Activated CD4-positive, alpha-beta T cell treated with anti-CD3 and anti-CD28 coated beads for 24 hours (primary cell): Measurements from ENCODE around the gene COL18A1.

Experiments used
- DNase-seq, 2 donors: peaks; one replicate each; pipeline ENCODE4 v3.0.0-alpha.2; 2020; ENCODE audit warnings: low read depth in 2 of 2

COL18A1 gene

GRCh38 chr21:45533361-45533845 is 128.4 kb downstream of the COL18A1 start:
- no peak for DNase-seq

DNA sequence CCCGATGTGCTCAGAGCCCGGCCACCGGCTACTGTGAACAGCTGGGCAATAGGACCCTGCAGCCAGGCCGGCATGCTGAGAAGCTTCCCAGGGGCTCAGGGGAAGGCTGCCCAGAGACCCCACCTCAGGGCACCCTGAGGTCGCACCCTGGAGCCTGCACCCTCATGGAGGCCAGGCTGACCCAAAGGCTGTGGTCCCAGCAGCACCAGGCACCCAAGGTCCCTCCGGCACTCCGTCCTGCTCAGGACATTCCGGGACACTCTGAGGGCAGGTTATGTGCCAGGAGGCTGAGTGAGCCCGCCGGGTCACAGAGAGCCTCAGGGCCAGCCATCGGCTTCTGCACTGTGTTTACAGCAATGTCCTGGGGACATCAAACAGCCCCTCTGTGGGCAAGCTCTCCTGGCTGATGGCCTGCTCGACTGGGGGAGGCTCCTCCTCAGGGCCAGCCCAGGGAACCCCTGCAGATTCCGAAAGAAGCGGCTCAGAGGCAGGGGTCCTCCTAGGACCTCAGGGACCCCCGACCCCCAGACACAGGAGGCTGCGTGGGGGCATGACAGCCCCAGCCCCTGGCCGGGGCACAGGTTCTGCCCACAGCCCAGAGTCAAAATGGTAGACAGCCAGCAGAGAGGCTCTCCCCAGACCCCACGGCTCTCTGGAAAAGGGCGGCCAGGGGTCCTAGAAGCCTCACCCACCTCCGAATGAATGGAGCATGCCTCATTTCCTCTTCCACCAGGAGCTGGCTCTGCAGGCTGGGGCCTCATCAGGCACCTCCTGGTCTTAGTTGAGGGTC is 129.1 kb downstream of the COL18A1 start:
- DNase-seq, result no peak

GRCh38 chr21:45534636-45535331 is 129.8 kb downstream of the COL18A1 start:
- no peak for DNase-seq

DNA sequence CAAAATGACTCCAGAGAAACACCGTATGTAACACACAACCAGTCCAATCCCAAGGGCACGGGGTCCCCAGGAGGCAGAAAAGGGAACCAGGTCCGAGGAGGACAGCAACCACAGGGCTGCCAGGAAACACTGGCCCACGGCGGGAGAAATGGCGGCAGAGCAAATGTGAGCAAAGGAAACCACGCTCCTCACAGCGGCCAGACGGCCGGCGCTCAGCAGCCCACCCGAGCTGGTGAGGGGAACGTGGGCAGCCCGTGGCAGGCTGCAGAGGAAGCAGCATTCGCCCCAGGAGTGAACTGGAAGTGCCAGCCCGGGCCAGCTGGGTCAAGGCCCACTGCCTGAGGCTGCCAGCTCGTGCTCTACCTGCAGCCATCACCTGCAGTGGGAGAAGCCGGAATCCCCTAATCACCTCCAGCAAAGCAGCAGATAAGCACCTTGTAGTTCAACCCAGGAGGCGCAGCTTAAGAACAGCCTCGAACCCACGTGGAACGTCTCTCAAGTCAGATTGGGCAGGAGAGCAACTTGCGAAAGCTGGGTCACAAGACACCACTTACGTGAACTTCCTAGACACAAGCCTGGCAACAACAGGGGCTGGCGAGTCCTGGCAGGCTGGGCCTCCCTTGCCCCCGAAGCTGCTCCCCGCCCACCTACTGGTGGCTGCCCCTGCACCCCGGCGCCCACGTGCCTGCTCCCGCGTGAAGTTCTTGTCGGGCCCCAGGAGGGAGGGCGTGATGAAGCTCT is 130.5 kb downstream of the COL18A1 start:
- DNase-seq, result no peak

- DNase-seq, result no peak
These were observed 131.5 kb downstream of the COL18A1 start for GRCh38 chr21:45536301-45537081.

GRCh38 chr21:45537111-45537745 is 132.3 kb downstream of the COL18A1 start:
- DNase-seq, result no peak

DNA sequence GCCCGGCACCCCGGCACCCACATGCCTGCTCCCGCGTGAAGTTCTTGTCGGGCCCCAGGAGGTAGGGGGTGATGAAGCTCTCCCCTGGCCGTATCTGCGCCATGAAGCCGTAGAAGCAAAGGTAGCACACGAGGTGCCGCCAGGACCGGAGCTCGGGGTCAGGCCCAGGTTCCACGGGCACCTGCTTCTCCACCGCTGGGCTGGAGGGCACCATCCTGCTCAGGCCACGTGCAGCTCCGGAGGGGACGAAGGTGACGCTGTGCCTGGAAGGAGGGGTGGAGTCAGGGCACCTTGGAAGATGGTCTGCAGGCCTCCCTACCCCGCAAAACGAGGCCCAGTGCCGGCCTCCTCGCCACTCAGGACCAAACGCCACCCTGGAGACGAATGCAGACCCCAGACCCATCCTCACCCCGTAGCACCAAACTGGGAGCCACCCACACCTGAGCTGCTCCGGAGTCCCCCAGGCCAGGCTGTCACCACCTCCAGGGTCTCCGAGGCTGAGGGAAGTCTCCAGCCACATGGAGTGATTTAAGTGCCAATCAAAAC is 132.9 kb downstream of the COL18A1 start:
- no peak for DNase-seq

- no peak for DNase-seq
These were observed 133.5 kb downstream of the COL18A1 start for GRCh38 chr21:45538381-45539045.

DNA sequence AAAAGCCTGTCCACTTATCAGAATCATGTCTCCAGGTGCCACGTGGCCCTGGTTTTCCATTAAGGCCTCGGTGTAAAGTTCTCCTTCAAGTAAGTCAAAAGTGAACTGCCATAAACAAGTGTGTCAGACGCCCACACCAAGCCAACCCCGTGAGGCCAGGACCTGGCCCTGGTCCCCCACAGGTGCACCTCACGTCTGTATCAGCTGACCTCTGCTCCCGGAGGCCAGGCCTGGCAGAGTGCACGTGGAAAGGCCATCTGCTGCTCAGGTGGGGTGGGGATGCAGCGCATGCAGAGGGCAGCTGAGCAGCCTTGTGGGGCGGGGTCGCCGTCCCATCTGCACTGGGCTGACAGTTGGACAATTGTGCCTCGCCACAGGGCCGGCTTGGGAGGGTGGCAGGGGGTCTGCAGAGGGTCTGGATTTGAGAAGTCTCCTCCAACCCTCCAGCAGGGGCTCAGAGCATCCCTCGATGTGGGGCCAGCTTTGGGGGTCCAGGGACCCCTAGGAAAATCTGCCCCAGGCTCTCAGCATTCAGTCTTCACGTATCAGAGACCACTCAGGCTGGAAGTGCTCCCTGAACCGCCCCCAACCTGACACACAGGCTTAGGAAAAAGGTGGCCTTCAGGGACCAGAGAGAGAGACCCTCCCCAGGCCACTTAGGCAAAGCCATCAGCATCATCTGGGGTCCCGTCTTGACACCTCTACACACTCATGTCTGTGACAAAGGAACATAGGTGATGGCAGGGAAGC is 134.3 kb downstream of the COL18A1 start:
- DNase-seq, result no peak

DNA sequence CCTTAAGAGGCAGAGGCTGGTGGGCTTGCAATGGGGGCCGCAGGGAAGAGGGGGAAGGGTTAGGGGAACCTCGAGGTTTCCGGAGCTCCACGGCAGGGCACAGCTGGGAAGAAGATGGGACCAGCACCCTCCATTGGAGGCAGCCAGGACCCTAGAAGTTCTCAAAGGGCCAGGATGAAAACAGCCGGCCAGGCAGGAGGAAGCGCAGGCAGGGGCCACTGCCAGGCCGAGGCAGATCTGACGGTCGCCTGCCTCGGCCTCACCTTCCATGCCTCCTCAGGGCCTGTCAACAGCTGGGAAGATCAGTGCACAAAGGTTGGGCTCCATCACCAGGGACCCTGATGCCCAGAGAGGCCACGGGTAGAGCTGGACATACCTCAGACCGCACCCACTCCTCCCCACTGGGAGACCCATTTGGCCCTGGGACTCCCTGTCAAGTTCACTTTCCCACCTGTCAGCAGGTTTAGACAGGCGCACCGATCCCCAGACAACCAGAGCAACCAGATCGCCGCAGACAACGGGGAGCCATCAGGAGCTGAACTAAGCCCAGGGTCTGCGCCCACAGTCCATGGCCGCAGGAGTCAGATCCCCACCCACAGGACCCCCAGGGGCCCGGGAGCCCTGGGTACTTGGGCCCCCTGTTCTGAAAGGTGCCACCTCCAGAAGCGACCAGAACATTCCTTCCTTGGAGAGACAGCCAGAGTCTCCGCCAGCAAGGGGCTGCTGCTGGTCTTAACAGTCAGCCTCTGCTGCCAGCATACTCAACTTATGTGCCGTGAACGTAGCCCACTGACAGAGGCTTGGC is 135.0 kb downstream of the COL18A1 start:
- DNase-seq, result no peak

DNA sequence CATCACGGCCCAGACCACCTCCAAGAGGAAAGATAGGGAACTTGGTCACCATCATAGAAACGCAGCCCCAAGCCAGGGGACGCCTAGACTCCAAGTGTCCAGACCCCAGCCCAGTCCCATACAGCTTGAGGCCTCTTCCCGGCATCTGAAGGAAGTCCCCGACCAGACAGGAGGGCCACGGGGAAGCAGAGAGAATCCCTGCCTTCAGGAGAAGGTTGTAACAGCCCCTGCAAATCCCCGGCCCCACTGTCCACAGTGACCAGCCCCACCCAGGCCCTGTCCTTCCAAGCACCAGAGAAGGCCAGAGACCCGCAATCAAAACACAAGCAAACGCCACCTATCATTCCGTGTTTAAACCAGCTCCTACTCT is 135.6 kb downstream of the COL18A1 start:
- DNase-seq, result no peak

GRCh38 chr21:45541221-45542039 is 136.5 kb downstream of the COL18A1 start:
- peak; percentile 70 to 76 for DNase-seq

DNA sequence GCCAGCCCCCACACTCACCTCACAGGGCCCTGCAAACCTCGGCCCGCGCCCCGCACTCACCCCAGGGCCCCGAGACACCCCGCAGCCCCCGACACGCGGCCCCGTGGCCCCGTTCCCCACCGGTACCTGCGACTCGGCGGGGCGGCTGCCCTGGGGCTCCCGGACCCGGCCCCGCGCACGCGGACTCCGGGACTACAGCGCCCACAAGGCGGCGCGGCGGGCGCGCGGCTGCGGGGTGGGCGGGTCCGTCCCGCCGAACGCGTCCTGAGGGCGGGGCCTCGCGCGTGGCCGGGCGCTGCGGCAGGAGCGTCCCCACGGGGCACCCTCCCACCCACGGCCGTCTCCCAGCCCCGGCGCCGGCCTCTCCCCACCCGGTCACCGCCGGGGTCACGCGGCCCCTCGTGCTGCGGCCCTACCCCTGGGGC is 137.3 kb downstream of the COL18A1 start, which contains the start of gene SLC19A1:
Gene SLC19A1, minus strand, starts transcription at position 199 of the 425 bp plus-strand sequence. CDS start 4,481 bp downstream, outside the sequence.
- DNase-seq, result peak; percentile 61 to 68

- no peak for DNase-seq
These were observed 137.9 kb downstream of the COL18A1 start for GRCh38 chr21:45542667-45543370.

GRCh38 chr21:45543371-45543709 is 138.4 kb downstream of the COL18A1 start:
- DNase-seq, result no peak

DNA sequence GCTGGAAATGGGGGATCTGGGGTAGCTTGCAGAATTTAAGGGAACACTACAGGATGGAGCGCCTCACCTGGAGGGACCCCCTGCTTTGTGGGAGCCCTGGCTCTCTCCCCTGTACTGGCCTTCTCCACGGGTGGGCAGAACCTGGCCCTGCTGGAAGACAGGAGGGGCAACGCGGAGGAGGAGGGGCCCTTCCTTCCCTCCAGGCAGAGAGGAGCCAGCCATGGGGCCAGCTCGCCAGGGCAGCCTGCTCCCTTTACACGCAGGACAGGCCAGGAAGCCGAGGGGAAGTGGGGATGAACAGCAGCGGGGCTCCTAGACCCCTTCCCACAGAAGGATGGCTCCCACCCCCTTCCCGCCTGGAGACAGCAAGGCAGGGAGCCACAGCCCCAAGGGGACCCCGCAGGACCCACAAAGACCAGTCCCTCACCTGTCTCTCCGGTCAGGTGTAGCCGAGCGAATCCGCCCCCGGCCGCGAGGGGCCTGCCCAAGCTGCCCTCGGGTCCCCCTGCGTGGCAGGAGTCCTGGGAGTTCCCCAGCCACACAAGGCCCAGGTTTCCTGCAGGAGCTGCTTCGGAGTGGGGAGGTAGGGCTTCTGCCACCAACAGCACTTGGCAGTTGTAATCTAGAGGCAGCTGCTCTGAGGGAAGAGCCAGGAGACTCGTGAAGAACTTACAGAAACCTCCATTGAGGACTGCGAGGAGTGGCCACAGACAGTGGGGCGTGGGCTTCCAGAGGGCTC is 138.9 kb downstream of the COL18A1 start:
- no peak for DNase-seq
